ENCODE measurements around the gene SKI. TPM values are rescaled to one million over a fixed set of nuclear protein-coding genes. Genes with fewer than 3 reads are reported as not detected.
A peak's percentile ranks its signal among the peaks of the same experiment; 100 is the strongest.

SKI gene
- total and polyA plus RNA-seq, 2 experiments from 2014 or later, result 9.3 to 66.8 TPM

DNA sequence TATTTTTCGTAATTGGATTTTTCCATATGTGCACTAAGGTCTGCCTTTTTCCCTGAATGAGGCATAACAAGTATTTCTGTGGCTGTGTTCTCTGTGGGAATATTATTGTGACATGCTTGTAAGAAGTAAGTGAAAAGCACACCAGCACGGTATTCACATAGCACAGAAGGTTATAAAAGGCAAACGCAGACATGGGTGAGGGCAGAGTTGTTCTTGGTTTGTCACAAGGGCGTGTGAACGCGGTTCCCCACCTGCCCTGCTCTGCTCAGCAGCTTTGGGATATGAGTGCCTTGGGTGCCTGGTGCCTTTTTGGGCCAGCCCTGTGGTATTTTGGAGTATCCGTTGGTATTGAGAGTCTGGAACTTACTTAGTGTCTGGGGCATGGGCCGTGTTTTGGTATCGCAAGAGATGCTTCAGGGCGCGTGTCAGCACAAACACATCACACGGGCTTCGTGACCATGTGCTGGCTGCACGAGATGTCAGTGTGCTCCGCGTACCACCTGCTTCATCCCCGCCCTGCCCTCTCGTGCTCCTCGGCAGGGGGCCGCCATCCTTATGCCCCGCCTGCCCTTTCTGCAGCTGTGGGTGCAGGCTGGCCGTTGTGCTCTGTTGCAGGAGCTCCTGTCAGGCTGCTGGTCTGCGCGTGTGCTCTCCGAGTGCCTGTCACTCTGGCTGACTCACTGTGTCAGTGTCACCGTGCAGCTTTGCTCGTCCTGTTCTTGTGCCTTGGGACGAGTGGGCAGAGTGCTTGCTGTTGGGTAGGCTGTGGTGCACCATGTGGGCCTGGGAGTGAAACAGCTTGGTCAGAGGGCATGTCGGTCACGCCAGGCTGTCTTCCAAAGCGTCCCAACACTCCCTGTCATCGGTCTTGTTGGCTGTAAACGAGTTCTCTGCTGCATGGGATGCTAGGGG, 15.0 kb downstream of the SKI start:
- peaks cover 51% of the 10 kb centered on the region for H3K4me1 Mint-ChIP-seq
- peaks cover 12% of the 10 kb centered on the region for H3F3A ChIP-seq (replicated peaks; ENCODE audit: low read depth)
- ATAC-seq (no peak), DNase-seq (ENCODE audit: low spot score) (no peak)
- no peaks in the 10 kb centered on the region; the same call in 1 of the 2 replicates for H3K36me3 ChIP-seq (ENCODE audit: insufficient read depth)
- H3K9me3 Mint-ChIP-seq, result no peaks in the 10 kb centered on the region; the same call in 2 of the 3 replicates
- H3K4me1 ChIP-seq (ENCODE audit: insufficient read depth), result peaks cover 18% of the 10 kb centered on the region
- H2AFZ ChIP-seq, result no peak overlapping the region
- H3K27me3 Mint-ChIP-seq (ENCODE audit: insufficient read depth, low read depth, poor library complexity), result peaks cover 20% of the 10 kb centered on the region
- TF ChIP-seq CREB1 (CRISPR knock-in tag; IDR thresholded peaks at IDR 0.05; ENCODE audit: low read depth) (no peak), STAT1 (IDR thresholded peaks at IDR 0.05; ENCODE audit: unreplicated experiment) (no peak), ZNF331 (CRISPR knock-in tag; IDR thresholded peaks at IDR 0.05; ENCODE audit: low read depth) (no peak), NANOG (IDR thresholded peaks at IDR 0.05; ENCODE audit: borderline replicate concordance) (no peak), EZH2 (IDR thresholded peaks at IDR 0.05; ENCODE audit: low read depth, unreplicated experiment) (no peak), POLR2AphosphoS5 (IDR thresholded peaks at IDR 0.05; ENCODE audit: low read depth) (no peak), JUNB (IDR thresholded peaks at IDR 0.05; ENCODE audit: unreplicated experiment) (no peak), ZNF114 (CRISPR knock-in tag; IDR thresholded peaks at IDR 0.05) (no peak), EZH2phosphoT487 (IDR thresholded peaks at IDR 0.05; ENCODE audit: unreplicated experiment) (no peak)
- TF ChIP-seq, protein P1, sequence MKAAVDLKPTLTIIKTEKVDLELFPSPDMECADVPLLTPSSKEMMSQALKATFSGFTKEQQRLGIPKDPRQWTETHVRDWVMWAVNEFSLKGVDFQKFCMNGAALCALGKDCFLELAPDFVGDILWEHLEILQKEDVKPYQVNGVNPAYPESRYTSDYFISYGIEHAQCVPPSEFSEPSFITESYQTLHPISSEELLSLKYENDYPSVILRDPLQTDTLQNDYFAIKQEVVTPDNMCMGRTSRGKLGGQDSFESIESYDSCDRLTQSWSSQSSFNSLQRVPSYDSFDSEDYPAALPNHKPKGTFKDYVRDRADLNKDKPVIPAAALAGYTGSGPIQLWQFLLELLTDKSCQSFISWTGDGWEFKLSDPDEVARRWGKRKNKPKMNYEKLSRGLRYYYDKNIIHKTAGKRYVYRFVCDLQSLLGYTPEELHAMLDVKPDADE (IDR thresholded peaks at IDR 0.05), result no peak
- TF ChIP-seq, protein P2, sequence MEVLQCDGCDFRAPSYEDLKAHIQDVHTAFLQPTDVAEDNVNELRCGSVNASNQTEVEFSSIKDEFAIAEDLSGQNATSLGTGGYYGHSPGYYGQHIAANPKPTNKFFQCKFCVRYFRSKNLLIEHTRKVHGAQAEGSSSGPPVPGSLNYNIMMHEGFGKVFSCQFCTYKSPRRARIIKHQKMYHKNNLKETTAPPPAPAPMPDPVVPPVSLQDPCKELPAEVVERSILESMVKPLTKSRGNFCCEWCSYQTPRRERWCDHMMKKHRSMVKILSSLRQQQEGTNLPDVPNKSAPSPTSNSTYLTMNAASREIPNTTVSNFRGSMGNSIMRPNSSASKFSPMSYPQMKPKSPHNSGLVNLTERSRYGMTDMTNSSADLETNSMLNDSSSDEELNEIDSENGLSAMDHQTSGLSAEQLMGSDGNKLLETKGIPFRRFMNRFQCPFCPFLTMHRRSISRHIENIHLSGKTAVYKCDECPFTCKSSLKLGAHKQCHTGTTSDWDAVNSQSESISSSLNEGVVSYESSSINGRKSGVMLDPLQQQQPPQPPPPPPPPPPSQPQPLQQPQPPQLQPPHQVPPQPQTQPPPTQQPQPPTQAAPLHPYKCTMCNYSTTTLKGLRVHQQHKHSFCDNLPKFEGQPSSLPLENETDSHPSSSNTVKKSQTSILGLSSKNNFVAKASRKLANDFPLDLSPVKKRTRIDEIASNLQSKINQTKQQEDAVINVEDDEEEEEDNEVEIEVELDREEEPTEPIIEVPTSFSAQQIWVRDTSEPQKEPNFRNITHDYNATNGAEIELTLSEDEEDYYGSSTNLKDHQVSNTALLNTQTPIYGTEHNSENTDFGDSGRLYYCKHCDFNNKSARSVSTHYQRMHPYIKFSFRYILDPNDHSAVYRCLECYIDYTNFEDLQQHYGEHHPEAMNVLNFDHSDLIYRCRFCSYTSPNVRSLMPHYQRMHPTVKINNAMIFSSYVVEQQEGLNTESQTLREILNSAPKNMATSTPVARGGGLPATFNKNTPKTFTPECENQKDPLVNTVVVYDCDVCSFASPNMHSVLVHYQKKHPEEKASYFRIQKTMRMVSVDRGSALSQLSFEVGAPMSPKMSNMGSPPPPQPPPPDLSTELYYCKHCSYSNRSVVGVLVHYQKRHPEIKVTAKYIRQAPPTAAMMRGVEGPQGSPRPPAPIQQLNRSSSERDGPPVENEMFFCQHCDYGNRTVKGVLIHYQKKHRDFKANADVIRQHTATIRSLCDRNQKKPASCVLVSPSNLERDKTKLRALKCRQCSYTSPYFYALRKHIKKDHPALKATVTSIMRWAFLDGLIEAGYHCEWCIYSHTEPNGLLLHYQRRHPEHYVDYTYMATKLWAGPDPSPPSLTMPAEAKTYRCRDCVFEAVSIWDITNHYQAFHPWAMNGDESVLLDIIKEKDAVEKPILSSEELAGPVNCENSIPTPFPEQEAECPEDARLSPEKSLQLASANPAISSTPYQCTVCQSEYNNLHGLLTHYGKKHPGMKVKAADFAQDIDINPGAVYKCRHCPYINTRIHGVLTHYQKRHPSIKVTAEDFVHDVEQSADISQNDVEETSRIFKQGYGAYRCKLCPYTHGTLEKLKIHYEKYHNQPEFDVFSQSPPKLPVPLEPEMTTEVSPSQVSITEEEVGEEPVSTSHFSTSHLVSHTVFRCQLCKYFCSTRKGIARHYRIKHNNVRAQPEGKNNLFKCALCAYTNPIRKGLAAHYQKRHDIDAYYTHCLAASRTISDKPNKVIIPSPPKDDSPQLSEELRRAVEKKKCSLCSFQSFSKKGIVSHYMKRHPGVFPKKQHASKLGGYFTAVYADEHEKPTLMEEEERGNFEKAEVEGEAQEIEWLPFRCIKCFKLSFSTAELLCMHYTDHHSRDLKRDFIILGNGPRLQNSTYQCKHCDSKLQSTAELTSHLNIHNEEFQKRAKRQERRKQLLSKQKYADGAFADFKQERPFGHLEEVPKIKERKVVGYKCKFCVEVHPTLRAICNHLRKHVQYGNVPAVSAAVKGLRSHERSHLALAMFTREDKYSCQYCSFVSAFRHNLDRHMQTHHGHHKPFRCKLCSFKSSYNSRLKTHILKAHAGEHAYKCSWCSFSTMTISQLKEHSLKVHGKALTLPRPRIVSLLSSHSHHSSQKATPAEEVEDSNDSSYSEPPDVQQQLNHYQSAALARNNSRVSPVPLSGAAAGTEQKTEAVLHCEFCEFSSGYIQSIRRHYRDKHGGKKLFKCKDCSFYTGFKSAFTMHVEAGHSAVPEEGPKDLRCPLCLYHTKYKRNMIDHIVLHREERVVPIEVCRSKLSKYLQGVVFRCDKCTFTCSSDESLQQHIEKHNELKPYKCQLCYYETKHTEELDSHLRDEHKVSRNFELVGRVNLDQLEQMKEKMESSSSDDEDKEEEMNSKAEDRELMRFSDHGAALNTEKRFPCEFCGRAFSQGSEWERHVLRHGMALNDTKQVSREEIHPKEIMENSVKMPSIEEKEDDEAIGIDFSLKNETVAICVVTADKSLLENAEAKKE (CRISPR knock-in tag; IDR thresholded peaks at IDR 0.05), result no peak
- TF ChIP-seq, protein P3, sequence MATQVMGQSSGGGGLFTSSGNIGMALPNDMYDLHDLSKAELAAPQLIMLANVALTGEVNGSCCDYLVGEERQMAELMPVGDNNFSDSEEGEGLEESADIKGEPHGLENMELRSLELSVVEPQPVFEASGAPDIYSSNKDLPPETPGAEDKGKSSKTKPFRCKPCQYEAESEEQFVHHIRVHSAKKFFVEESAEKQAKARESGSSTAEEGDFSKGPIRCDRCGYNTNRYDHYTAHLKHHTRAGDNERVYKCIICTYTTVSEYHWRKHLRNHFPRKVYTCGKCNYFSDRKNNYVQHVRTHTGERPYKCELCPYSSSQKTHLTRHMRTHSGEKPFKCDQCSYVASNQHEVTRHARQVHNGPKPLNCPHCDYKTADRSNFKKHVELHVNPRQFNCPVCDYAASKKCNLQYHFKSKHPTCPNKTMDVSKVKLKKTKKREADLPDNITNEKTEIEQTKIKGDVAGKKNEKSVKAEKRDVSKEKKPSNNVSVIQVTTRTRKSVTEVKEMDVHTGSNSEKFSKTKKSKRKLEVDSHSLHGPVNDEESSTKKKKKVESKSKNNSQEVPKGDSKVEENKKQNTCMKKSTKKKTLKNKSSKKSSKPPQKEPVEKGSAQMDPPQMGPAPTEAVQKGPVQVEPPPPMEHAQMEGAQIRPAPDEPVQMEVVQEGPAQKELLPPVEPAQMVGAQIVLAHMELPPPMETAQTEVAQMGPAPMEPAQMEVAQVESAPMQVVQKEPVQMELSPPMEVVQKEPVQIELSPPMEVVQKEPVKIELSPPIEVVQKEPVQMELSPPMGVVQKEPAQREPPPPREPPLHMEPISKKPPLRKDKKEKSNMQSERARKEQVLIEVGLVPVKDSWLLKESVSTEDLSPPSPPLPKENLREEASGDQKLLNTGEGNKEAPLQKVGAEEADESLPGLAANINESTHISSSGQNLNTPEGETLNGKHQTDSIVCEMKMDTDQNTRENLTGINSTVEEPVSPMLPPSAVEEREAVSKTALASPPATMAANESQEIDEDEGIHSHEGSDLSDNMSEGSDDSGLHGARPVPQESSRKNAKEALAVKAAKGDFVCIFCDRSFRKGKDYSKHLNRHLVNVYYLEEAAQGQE (IDR thresholded peaks at IDR 0.05; ENCODE audit: unreplicated experiment), result no peak
- TF ChIP-seq, protein P4, sequence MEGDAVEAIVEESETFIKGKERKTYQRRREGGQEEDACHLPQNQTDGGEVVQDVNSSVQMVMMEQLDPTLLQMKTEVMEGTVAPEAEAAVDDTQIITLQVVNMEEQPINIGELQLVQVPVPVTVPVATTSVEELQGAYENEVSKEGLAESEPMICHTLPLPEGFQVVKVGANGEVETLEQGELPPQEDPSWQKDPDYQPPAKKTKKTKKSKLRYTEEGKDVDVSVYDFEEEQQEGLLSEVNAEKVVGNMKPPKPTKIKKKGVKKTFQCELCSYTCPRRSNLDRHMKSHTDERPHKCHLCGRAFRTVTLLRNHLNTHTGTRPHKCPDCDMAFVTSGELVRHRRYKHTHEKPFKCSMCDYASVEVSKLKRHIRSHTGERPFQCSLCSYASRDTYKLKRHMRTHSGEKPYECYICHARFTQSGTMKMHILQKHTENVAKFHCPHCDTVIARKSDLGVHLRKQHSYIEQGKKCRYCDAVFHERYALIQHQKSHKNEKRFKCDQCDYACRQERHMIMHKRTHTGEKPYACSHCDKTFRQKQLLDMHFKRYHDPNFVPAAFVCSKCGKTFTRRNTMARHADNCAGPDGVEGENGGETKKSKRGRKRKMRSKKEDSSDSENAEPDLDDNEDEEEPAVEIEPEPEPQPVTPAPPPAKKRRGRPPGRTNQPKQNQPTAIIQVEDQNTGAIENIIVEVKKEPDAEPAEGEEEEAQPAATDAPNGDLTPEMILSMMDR (conservative IDR thresholded peaks at IDR 0.05; ENCODE audit: low read depth in 2 of 2), result no peak
- H3K9me2 ChIP-seq (ENCODE audit: insufficient read depth), result no peaks in the 10 kb centered on the region
- H3K27ac ChIP-seq (ENCODE audit: low read depth), result peak overlapping the region; percentile 63; the same call in 1 of the 2 replicates
- no peak overlapping the region for H3K4me3 Mint-ChIP-seq
- no peak overlapping the region for H3K4me2 ChIP-seq
- peaks cover 23% of the 10 kb centered on the region for H3K36me3 Mint-ChIP-seq (ENCODE audit: low read depth)
- no peaks in the 10 kb centered on the region for H3K27me3 ChIP-seq (ENCODE audit: insufficient read depth)
- H3K27ac Mint-ChIP-seq, result no peak overlapping the region; the same call in 1 of the 2 replicates
- peaks cover 97% of the 10 kb centered on the region for H3K79me2 ChIP-seq (replicated peaks; ENCODE audit: insufficient read depth)
- no peak overlapping the region for H3K4me3 ChIP-seq
- H4K20me1 ChIP-seq (replicated peaks; ENCODE audit: insufficient read depth), result peaks cover 61% of the 10 kb centered on the region

All from GM23338 (cell line).